HepG2 (cell line): ENCODE data around the gene TMED6. TPM values are rescaled to one million over a fixed set of nuclear protein-coding genes. Genes with fewer than 3 reads are reported as not detected.

Source experiments
- FIP1L1 ChIP-seq: fragments of 200-400 bp; formaldehyde crosslinking; IDR thresholded peaks from 2 replicates; pipeline ENCODE4 v1.6.1; 2018; ENCODE audit warnings: low read depth, mild to moderate bottlenecking, low read length, moderate library complexity, borderline replicate concordance; ENCODE audit not compliant: insufficient read depth
- FOXO1 ChIP-seq: sonication (generic); formaldehyde crosslinking; IDR thresholded peaks from 2 replicates; pipeline ENCODE4 v1.4.0; 2020; ENCODE audit warnings: missing genetic modification reagents
- HNRNPK ChIP-seq: fragments of 200-400 bp; formaldehyde crosslinking; IDR thresholded peaks from 2 replicates; pipeline ENCODE4 v1.6.1; 2018; ENCODE audit warnings: low read length, low read depth, moderate library complexity, mild to moderate bottlenecking; ENCODE audit not compliant: poor library complexity, severe bottlenecking
- IKZF4 ChIP-seq: sonication (generic); formaldehyde crosslinking; IDR thresholded peaks from 2 replicates; pipeline ENCODE4 v1.5.1; 2020; ENCODE audit warnings: borderline replicate concordance, mild to moderate bottlenecking, low read depth, missing genetic modification reagents; ENCODE audit errors: not compliant biosample characterization
- KDM2A ChIP-seq: sonication (generic); formaldehyde crosslinking; IDR thresholded peaks from 2 replicates; pipeline ENCODE4 v1.4.0; 2020; ENCODE audit warnings: low read depth, missing genetic modification reagents, borderline replicate concordance
- NCOA2 ChIP-seq: sonication (generic); formaldehyde crosslinking; IDR thresholded peaks from 2 replicates; pipeline ENCODE4 v1.8.0; 2022; ENCODE audit warnings: inconsistent platforms
- SMARCC2 ChIP-seq: fragments of 450-650 bp; IDR thresholded peaks from 2 replicates; pipeline ENCODE4 v1.6.1; 2017; ENCODE audit warnings: antibody characterized with exemption, mild to moderate bottlenecking
- SP2 ChIP-seq: sonication (generic); formaldehyde crosslinking; IDR thresholded peaks from 2 replicates; pipeline ENCODE4 v1.5.1; 2020; ENCODE audit warnings: mild to moderate bottlenecking, missing genetic modification reagents
- YEATS2 ChIP-seq: sonication (generic); formaldehyde crosslinking; IDR thresholded peaks from 2 replicates; pipeline ENCODE4 v1.4.0; 2020; ENCODE audit warnings: missing genetic modification reagents, borderline replicate concordance
- ZNF160 ChIP-seq: sonication (generic); formaldehyde crosslinking; IDR thresholded peaks from 2 replicates; pipeline ENCODE4 v1.8.0; 2022; ENCODE audit warnings: mild to moderate bottlenecking, inconsistent platforms, missing genetic modification reagents
- ZNF383 ChIP-seq: sonication (generic); formaldehyde crosslinking; IDR thresholded peaks from 2 replicates; pipeline ENCODE4 v1.4.0; 2020; ENCODE audit warnings: missing genetic modification reagents, mild to moderate bottlenecking, borderline replicate concordance
- ZNF772 ChIP-seq: sonication (generic); formaldehyde crosslinking; IDR thresholded peaks from 2 replicates; pipeline ENCODE4 v1.5.0; 2020; ENCODE audit warnings: mild to moderate bottlenecking, missing genetic modification reagents
- polyA plus RNA-seq, 8 experiments: library from polyadenylated mRNA; depleted of rRNA in 3 of 8; stranded (reverse) in 7 of 8; unstranded in 1 of 8; fragments of >200 nt; fragmentation: Illumina TruSeq in 4 of 8; extraction: Trizol in 4 of 8; gene quantifications; 2 replicates each; pipeline versions ENCODE4 v1.2.1 to v1.2.3, GENCODE V29; 2011 to 2016; ENCODE audit warnings: low read depth in 4 of 8, missing spikeins in 1 of 8, mixed read lengths in 1 of 8; ENCODE audit not compliant: insufficient read depth in 1 of 8
- total RNA-seq, 5 experiments: library from RNA; depleted of rRNA; stranded (reverse); fragments of >200 nt; fragmentation: Illumina TruSeq; extraction: Trizol; gene quantifications; 2 replicates each; pipeline ENCODE4 v1.2.3, GENCODE V29; 2016; ENCODE audit warnings: low read depth in 1 of 5
- TF ChIP-seq, protein P1 (sequence below): IDR thresholded peaks from 2 replicates; pipeline ENCODE4 v1.6.1; 2018; ENCODE audit warnings: missing genetic modification reagents, mild to moderate bottlenecking, missing compliant biosample characterization
- TF ChIP-seq, protein P2 (sequence below): sonication (generic); formaldehyde crosslinking; IDR thresholded peaks from 2 replicates; pipeline ENCODE4 v1.4.0; 2020; ENCODE audit warnings: missing genetic modification reagents
- TF ChIP-seq, protein P3 (sequence below): sonication (generic); formaldehyde crosslinking; IDR thresholded peaks from 2 replicates; pipeline ENCODE4 v1.4.0; 2020; ENCODE audit warnings: mild to moderate bottlenecking, missing genetic modification reagents, borderline replicate concordance
- TF ChIP-seq, protein P4 (sequence below): fragments of 450-650 bp; IDR thresholded peaks from 2 replicates; pipeline ENCODE4 v1.6.1; 2017
- TF ChIP-seq, protein P5 (sequence below): sonication (generic); formaldehyde crosslinking; IDR thresholded peaks from 2 replicates; pipeline ENCODE4 v1.8.0; 2022; ENCODE audit warnings: missing genetic modification reagents, mild to moderate bottlenecking, inconsistent platforms, borderline replicate concordance

TMED6 gene
- total and polyA plus RNA-seq, 2 of the 13 experiments (the other 11 are each of a cell fraction or from before 2014, with no cell fraction given): 9.8 to 14.4 TPM

DNA sequence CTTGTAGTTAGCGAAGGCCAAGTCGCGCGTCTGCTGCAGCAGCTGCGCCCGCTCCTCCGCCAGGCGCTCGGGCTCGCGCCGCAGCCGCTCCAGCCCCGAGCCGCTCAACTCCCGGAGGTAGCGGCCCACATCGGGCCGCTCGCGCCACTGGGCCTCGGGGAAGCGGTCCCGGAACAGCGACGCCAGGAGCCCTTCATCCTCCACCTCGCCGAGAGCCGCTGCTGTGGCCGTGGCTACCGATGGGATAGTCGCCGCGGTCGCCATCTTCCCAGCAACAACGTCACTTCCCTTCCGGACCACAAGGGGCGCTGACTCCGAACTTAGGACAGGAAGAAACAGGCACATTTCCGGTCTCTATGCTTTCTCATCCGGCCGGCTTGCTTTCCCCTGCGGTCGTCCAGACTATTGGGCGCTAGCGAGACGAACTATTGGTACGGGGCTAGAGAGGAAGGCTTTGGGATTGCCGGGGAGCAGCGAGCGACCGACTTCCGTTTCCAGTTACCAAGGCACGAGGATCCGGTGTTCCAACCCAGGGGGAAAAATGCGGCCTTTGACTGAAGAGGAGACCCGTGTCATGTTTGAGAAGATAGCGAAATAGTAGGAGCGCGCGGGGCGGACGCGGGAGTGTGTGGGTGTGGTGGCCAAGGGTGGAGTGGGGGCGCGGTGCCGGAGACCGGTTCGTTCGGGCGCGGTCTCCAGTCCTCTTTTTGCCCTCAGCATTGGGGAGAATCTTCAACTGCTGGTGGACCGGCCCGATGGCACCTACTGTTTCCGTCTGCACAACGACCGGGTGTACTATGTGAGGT lies 12.1 kb downstream of the TMED6 start, which contains the start of the genes COG8 and NIP7 (continued):
- peak; percentile 49; the same call in 1 of the 2 replicates for TF ChIP-seq FOXO1 (CRISPR knock-in tag)
- TF ChIP-seq, protein P1, sequence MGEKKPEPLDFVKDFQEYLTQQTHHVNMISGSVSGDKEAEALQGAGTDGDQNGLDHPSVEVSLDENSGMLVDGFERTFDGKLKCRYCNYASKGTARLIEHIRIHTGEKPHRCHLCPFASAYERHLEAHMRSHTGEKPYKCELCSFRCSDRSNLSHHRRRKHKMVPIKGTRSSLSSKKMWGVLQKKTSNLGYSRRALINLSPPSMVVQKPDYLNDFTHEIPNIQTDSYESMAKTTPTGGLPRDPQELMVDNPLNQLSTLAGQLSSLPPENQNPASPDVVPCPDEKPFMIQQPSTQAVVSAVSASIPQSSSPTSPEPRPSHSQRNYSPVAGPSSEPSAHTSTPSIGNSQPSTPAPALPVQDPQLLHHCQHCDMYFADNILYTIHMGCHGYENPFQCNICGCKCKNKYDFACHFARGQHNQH: peak; percentile 100
- peak; percentile 32; the same call in 1 of the 2 replicates for TF ChIP-seq ZNF383 (CRISPR knock-in tag)
- peak; percentile 82 for TF ChIP-seq IKZF4 (CRISPR knock-in tag)
- TF ChIP-seq, protein P2, sequence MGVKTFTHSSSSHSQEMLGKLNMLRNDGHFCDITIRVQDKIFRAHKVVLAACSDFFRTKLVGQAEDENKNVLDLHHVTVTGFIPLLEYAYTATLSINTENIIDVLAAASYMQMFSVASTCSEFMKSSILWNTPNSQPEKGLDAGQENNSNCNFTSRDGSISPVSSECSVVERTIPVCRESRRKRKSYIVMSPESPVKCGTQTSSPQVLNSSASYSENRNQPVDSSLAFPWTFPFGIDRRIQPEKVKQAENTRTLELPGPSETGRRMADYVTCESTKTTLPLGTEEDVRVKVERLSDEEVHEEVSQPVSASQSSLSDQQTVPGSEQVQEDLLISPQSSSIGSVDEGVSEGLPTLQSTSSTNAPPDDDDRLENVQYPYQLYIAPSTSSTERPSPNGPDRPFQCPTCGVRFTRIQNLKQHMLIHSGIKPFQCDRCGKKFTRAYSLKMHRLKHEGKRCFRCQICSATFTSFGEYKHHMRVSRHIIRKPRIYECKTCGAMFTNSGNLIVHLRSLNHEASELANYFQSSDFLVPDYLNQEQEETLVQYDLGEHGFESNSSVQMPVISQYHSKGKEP (CRISPR knock-in tag): peak; percentile 39; the same call in 1 of the 2 replicates
- TF ChIP-seq ZNF772 (CRISPR knock-in tag): peak; percentile 82
- no peak; the same call in none of the 2 replicates for TF ChIP-seq NCOA2 (CRISPR knock-in tag)
- TF ChIP-seq, protein P3, sequence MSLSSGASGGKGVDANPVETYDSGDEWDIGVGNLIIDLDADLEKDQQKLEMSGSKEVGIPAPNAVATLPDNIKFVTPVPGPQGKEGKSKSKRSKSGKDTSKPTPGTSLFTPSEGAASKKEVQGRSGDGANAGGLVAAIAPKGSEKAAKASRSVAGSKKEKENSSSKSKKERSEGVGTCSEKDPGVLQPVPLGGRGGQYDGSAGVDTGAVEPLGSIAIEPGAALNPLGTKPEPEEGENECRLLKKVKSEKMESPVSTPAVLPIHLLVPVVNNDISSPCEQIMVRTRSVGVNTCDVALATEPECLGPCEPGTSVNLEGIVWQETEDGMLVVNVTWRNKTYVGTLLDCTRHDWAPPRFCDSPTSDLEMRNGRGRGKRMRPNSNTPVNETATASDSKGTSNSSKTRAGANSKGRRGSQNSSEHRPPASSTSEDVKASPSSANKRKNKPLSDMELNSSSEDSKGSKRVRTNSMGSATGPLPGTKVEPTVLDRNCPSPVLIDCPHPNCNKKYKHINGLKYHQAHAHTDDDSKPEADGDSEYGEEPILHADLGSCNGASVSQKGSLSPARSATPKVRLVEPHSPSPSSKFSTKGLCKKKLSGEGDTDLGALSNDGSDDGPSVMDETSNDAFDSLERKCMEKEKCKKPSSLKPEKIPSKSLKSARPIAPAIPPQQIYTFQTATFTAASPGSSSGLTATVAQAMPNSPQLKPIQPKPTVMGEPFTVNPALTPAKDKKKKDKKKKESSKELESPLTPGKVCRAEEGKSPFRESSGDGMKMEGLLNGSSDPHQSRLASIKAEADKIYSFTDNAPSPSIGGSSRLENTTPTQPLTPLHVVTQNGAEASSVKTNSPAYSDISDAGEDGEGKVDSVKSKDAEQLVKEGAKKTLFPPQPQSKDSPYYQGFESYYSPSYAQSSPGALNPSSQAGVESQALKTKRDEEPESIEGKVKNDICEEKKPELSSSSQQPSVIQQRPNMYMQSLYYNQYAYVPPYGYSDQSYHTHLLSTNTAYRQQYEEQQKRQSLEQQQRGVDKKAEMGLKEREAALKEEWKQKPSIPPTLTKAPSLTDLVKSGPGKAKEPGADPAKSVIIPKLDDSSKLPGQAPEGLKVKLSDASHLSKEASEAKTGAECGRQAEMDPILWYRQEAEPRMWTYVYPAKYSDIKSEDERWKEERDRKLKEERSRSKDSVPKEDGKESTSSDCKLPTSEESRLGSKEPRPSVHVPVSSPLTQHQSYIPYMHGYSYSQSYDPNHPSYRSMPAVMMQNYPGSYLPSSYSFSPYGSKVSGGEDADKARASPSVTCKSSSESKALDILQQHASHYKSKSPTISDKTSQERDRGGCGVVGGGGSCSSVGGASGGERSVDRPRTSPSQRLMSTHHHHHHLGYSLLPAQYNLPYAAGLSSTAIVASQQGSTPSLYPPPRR: peak; percentile 73; the same call in 1 of the 2 replicates
- TF ChIP-seq YEATS2: peak; percentile 98
- TF ChIP-seq, protein P4, sequence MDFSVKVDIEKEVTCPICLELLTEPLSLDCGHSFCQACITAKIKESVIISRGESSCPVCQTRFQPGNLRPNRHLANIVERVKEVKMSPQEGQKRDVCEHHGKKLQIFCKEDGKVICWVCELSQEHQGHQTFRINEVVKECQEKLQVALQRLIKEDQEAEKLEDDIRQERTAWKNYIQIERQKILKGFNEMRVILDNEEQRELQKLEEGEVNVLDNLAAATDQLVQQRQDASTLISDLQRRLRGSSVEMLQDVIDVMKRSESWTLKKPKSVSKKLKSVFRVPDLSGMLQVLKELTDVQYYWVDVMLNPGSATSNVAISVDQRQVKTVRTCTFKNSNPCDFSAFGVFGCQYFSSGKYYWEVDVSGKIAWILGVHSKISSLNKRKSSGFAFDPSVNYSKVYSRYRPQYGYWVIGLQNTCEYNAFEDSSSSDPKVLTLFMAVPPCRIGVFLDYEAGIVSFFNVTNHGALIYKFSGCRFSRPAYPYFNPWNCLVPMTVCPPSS: no peak
- TF ChIP-seq KDM2A (CRISPR knock-in tag): peak; percentile 99
- TF ChIP-seq ZNF160 (CRISPR knock-in tag): peak; percentile 43
- TF ChIP-seq SP2 (CRISPR knock-in tag): peak; percentile 65; the same call in 1 of the 2 replicates
- TF ChIP-seq HNRNPK: no peak
- TF ChIP-seq FIP1L1: no peak
- TF ChIP-seq SMARCC2: no peak
- TF ChIP-seq, protein P5, sequence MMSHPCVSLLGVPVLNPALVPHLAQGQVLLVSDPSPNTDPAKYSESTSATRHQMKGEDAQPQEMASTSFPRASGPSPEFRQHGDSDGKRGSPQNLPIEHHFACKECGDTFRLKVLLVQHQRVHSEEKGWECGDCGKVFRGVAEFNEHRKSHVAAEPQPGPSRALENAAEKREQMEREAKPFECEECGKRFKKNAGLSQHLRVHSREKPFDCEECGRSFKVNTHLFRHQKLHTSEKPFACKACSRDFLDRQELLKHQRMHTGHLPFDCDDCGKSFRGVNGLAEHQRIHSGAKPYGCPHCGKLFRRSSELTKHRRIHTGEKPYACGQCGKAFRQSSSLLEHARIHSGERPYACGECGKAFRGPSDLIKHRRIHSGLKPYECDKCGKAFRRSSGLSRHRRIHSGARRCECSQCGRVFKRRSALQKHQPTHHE (CRISPR knock-in tag): peak; percentile 87
